Muscle of back (tissue), 11 donors: ENCODE results near the gene ZMIZ1. TPM values are rescaled to one million over a fixed set of nuclear protein-coding genes. Genes with fewer than 3 reads are reported as not detected.
"Not testable (repeated sequence)": the region's sequence is repeated elsewhere in the genome, so short reads cannot be mapped to it uniquely, and the experiment has no call there.

ENCODE experiments used
- DNase-seq, 3 donors: peaks; one replicate each; pipeline versions ENCODE4 v3.0.0 to v3.0.0-alpha.2; 2013
- polyA plus RNA-seq, 10 donors: library from polyadenylated mRNA; unstranded; fragments of 120-200 nt; gene quantifications; one replicate each; pipeline ENCODE4 v1.2.1, GENCODE V29; 2013; ENCODE audit not compliant: insufficient read length in 10 of 10

Gene ZMIZ1
- polyA plus RNA-seq, 10 donors: 27.1 to 52.0 (median 35.3) TPM

- DNase-seq: no peak
Measured at GRCh38 chr10:79336739-79337138, 268.0 kb downstream of the ZMIZ1 start.

DNA sequence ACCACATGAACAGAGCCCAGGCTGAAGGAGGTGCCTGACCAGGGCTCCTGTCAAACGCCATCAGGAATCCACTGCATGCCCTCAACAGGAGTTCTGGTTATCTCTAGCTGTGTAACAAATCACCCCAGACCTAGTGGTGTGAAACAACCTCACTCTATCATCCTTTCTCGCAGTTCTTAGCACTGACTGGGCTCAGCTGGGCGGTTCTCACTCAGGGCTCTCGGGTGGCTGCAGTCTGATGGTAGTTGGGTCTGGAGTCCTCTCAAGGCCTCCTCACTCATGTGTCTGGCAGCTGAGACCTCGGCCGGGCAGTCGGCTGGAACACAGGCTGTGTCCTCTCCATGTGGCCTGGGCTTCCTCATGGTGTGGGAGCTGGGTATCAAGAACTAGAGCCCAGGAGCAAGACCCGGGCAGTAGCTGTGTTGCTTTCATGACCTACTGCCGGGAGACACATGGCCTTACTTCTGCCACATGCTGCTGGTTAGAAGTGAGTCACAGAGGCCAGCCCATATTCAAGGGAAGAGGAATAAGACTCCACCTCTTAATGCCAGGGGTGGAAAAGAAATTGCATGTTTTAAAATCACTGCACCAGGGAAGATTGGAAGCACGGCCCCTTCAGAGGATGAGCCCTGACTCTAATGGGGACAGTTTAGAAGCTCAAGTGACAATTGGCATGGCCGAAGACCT, 269.2 kb downstream of the ZMIZ1 start:
- DNase-seq: not testable (repeated sequence)

- no peak for DNase-seq
Measured at GRCh38 chr10:79339266-79339665, 270.5 kb downstream of the ZMIZ1 start.

GRCh38 chr10:79340646-79341244, 272.0 kb downstream of the ZMIZ1 start:
- DNase-seq: no peak

- no peak for DNase-seq
Measured at GRCh38 chr10:79342295-79342761, 273.6 kb downstream of the ZMIZ1 start.

- no peak for DNase-seq
Measured at GRCh38 chr10:79342811-79343561, 274.2 kb downstream of the ZMIZ1 start.

- DNase-seq: no peak
Measured at GRCh38 chr10:79344502-79345195, 275.9 kb downstream of the ZMIZ1 start.

DNA sequence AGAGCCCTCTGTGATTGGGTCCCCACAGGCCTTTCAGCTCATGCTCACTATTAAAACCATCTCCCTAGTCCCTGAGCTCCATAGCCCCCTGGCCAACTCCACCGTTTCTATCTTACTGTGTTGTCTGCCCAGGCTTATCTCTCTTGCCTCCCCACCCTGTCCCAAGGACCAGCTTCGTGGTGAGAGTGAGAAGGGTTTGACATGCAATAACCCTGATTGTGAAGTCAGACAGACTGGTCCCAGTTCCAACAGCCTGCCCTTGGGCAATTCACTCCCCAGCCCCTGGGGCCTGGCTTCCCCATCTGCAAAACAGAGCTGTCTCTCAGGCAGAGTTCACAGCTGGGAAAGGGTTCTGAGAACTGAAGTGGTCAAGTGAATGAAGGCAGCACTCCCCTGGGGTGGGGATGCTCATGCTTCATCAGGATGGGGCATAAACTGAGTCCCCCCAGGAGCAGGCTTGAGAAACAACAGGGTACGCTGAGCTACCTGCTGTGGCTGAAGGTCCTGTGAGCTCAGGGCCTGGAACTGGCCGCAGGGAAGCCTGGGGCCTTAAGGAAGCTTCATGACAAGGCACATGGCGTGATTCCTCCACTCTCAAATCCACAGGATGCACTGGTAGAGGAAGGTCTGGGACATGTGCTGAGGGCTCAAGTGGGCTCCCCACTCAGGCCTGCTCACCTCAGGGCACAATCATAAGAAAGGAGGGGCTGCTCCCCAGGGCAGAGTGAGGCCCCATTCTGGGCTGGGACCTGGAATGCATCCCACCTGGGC, 276.7 kb downstream of the ZMIZ1 start:
- DNase-seq: no peak

GRCh38 chr10:79346012-79346340, 277.2 kb downstream of the ZMIZ1 start:
- no peak for DNase-seq

- DNase-seq: no peak
Measured at GRCh38 chr10:79346388-79347225, 277.8 kb downstream of the ZMIZ1 start.

DNA sequence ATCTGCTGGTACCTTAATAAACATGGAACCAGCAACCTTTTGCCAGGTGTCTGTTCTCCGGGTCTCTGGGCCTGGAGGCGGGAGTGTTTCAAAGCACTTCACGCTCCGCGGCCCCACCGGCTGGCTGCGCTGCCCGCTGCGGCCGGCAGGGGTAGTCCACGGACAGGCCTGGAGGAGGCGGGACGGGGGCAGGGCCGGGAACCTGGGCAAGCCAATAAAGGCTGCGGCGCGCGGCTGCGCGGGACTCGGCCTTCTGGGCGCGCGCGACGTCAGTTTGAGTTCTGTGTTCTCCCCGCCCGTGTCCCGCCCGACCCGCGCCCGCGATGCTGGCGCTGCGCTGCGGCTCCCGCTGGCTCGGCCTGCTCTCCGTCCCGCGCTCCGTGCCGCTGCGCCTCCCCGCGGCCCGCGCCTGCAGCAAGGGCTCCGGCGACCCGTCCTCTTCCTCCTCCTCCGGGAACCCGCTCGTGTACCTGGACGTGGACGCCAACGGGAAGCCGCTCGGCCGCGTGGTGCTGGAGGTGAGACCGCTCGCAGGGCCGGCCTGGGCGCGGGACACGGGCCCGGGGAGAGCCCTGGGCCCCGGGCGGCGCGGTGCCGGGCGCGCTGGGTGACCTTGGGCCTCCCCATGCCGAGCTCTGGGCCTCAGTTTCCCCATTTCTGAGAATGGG, 278.6 kb downstream of the ZMIZ1 start, which contains the start of gene PPIF:
TSS of gene PPIF (plus strand) at position 244 of the 668 bp plus-strand sequence. CDS start at position 324, 80 bp downstream.
- DNase-seq: peak; percentile 88 to 96 (median 94)

GRCh38 chr10:79347894-79348639, 279.3 kb downstream of the ZMIZ1 start:
- peak; percentile 40 to 82 (median 69) for DNase-seq

- DNase-seq: no peak
Measured at GRCh38 chr10:79348640-79348988, 279.8 kb downstream of the ZMIZ1 start.

- DNase-seq: no peak
Measured at GRCh38 chr10:79349072-79349491, 280.3 kb downstream of the ZMIZ1 start.

DNA sequence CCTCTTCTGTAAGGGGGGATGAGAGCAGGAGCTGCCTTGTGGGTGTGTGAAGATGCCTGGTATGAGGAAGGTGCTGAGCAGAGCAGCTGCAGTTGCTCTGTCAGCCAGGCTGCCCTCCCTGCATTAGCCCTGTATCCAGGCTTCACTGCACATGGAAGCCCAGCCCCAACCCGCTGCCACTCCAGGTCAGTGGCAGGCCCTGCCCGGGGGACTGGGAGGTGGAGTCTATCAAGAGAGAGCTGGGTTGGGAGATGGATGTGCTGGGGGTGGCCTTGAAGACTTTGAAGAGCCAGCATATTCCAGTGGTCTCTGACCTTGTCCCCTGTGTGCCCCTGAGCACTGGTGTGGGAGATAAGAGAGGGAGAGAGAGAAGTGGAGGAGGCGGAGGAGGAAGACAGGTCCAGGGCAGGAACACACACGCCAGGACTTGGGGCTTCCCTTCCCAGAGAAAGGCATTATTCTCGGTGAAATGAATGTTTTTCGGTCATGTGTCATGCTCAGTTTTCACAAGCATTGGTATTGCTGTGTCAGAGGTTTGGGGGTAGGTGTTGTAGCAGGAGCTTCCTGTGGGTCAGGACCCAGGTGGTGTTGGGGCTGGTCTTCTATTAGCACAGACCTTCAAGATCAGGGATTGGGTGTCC, 281.1 kb downstream of the ZMIZ1 start:
- DNase-seq: no peak

DNA sequence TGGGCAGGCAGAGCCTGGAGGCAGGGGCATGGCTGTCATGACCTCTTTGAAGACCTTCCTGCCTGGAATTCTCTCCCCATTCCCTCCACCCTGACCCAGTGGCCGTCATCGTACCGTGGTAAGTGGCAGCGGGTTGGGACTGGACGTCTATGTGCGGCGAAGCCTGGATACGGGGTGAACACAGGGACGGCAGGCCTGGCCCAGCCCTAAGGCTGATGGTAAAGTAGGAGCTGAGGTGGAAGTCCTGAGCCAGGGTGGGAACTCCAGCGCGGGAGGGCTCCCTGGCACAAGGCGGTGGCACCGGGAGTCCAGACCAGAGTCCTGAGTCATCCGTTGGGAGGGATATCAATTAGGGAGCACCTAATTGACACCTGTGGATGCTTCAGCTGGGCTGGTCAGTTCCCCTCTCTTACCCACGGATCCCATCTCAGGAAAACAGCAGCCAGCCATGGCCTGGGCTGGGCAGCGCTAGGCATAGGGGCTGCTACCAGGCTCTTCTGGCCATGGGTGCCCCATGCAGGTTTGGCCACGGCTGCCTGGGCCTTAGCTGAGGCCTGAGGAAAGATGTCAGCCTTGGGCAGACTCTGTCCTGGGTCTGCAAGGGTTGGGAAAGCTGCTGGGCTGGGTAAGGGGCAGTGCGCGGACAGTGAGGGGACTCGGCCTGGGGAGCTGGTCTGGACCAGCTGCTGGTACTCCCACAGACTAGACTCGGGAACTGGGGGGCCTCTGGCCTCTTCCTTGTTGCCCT, 281.8 kb downstream of the ZMIZ1 start:
- DNase-seq: no peak

GRCh38 chr10:79351332-79351731, 282.6 kb downstream of the ZMIZ1 start:
- no peak for DNase-seq
